ENCODE measurements around the gene SYNJ1. TPM values are rescaled to one million over a fixed set of nuclear protein-coding genes. Genes with fewer than 3 reads are reported as not detected.
A peak's percentile ranks its signal among the peaks of the same experiment; 100 is the strongest.
"Not testable (repeated sequence)": the region's sequence is repeated elsewhere in the genome, so short reads cannot be mapped to it uniquely, and the experiment has no call there.

SYNJ1 gene
- total RNA-seq, 1 donor from 2014 or later = 13.1 TPM

DNA sequence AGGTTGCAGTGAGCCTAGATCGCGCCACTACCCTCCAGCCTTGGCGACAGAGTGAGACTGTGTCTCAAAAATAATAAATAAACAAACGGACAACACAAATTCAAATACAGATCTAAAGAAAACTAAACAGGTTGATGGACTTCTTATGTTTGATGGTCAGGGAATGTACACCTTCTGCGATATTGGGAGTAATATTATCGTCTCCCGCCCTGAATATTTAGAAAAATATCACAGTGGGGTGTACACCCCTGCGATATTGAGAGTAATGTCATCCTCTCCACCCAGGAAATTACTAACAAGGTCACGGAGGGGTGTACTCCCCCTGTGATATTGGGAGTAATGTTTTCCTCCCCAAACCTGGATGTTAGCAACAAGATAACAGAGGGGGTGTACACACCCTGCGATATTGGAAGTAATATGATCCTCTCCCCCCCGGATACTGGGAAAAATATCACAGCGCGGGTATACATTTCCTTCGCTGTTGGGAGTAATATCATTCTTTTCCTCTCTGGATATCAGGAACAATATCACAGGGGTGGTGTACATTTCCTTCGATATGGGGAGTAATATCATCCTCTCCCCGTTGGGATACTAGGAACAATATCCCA is 114.3 kb downstream of the SYNJ1 start:
- no peak for DNase-seq (ENCODE audit: low read depth)

DNA sequence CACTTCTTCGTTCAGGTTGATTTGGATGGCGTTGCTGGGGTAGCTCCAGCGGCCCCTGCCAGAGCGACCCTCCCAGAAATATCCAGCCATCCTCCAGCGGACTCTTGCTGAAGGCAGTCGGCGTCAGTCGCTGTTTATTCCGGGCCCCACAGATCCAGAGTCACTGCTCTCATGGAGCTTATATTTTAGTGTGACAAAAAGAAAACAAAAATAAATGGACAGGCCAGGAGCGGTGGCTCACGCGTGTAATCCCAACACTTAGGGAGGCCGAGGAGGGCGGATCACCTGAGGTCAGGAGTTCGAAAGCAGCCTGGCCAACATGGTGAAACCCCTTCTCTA is 114.8 kb downstream of the SYNJ1 start:
- no peak for DNase-seq (ENCODE audit: low read depth)

- peak; percentile 91 for DNase-seq (ENCODE audit: low read depth)
Measured at GRCh38 chr21:32612075-32612998, 115.5 kb downstream of the SYNJ1 start, which contains the start of gene CFAP298. Gene CFAP298, minus strand, starts transcription at chr21:32612377. Its CDS starts 134 bp downstream, at chr21:32612243.

- no peak for DNase-seq (ENCODE audit: low read depth)
Measured at GRCh38 chr21:32611471-32611997, 116.3 kb downstream of the SYNJ1 start.

DNA sequence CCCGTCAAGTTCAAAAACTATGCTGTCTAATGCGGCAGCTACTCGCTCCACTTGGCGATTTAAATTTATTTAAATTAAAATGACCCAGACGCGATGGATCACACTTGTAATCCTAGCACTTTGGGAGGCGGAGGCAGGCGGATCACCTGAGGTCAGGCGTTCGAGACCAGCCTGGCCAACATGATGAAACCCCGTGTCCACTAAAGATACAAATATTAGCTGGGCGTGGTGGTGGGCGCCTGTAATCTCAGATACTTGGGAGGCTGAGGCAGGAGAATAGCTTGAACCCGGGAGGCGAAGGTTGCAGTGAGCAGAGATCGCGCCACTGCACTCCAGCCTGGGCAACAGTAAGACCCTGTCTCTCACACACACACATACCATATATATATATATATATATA is 116.9 kb downstream of the SYNJ1 start:
- not testable (repeated sequence) for DNase-seq (ENCODE audit: low read depth)

GRCh38 chr21:32608851-32609250 is 119.0 kb downstream of the SYNJ1 start:
- no peak for DNase-seq (ENCODE audit: low read depth)

DNA sequence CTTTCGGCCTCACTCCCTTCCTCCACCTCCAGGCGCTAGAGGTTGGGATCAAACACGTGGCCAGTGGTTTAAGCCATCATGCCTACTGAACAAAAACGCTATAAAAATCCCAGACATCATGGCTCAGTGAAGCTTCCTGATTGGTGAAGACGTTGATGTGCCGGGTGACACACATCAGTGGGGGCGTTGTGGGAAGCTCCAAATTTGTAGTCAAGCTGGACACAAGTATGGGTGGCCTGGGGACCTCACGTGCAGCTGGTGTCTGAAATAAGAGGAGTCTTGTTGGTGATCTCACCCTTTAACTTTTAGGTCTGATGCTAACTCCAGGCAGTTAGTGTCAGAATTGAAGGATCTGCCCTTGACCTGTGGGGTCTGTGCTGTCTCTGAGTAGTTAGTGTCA is 122.3 kb downstream of the SYNJ1 start:
- DNase-seq (ENCODE audit: low read depth) = no peak

- no peak for DNase-seq (ENCODE audit: low read depth)
Measured at GRCh38 chr21:32604464-32604863, 123.3 kb downstream of the SYNJ1 start.

- DNase-seq (ENCODE audit: low read depth) = no peak
Measured at GRCh38 chr21:32603131-32603530, 124.7 kb downstream of the SYNJ1 start.

DNA sequence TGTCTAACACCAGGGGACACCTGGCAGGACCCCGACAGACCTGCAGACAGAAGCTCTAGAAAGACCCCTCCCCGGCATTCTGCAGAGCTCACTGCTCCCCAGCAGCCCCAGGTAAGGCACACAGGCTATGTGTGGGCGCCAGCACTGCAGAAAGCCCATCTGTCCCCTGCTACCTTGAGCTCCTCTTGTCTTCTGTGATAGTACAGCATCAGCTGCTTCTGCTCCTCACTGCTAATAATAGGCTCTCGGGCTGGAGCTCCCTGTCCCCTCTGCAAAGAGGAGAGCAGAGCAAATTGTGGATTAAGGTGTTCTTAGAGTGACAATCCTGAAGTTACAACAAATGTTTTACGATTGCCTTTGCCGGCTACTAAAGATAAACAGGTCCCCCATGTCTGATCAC is 125.7 kb downstream of the SYNJ1 start:
- DNase-seq (ENCODE audit: low read depth) = no peak

DNA sequence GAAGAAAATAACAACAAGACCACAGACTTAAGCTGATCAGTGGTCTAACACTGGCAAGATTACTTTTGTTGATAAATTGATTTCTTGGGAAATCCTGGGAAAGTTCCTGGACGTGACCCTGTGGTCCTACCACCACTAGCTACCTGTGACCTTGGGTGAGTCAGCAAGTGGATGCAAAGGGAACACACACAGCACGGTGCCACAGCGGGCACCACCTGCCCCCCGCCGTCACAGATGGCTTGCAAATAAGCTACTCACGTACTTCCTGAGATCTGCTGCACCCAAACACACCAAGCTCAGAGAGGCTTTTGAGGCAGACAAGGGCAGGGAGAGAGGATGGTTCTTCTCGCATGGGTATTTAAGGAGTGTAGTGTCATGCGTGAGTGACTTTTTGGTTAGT is 128.3 kb downstream of the SYNJ1 start:
- DNase-seq (ENCODE audit: low read depth) = peak; percentile 24

- peak; percentile 48 for DNase-seq (ENCODE audit: low read depth)
Measured at GRCh38 chr21:32599091-32599490, 128.7 kb downstream of the SYNJ1 start.

DNA sequence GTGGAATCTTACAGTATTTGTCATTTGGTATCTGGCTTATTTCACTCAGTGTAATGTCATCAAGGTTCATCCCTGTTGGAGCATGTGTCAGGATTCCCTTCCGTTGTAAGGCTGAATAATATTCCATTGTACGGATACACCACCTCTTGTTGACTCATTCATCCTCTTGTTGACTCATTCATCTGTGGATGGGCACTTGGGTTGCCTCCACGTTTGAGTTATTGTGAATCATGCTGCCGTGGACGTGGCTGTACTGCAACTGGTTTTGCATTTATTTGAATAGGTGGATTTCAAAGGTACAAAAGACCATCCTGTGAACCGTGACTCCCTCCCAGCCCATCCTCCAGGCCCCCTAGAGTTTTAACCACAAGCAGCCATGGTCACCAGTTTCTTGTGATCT is 130.6 kb downstream of the SYNJ1 start:
- DNase-seq (ENCODE audit: low read depth) = peak; percentile 94

- no peak for DNase-seq (ENCODE audit: low read depth)
Measured at GRCh38 chr21:32595431-32595830, 132.4 kb downstream of the SYNJ1 start.

GRCh38 chr21:32593690-32594089 is 134.1 kb downstream of the SYNJ1 start:
- no peak for DNase-seq (ENCODE audit: low read depth)

DNA sequence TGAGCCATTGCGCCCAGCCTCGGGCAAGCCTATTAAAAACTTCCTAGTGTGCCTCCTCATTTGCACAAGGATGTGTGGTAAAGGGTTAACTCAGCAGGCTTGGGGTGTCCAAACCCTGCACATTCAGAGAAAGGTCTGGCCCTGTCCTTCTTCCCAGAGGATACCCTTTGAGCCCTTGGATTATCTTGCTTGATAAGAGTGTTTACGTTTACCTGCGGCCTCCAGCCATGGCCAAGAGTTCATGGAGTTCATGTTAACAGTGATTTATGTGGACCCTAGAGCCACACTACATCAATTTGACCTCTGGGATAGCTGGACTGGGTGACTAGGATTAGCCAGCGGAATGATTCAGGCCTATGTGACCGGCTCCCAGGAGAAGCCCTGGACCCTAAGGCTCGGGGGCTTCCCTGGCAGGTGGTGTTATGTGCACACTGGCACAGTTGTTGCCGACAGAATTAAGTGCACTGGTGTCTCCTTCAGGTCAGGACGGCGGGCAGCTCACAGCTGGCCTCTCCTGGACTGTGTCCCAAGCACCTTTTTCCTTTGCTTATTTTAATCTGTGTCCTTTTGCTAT is 134.8 kb downstream of the SYNJ1 start:
- no peak for DNase-seq (ENCODE audit: low read depth)

GRCh38 chr21:32590130-32590529 is 137.7 kb downstream of the SYNJ1 start:
- no peak for DNase-seq (ENCODE audit: low read depth)

DNA sequence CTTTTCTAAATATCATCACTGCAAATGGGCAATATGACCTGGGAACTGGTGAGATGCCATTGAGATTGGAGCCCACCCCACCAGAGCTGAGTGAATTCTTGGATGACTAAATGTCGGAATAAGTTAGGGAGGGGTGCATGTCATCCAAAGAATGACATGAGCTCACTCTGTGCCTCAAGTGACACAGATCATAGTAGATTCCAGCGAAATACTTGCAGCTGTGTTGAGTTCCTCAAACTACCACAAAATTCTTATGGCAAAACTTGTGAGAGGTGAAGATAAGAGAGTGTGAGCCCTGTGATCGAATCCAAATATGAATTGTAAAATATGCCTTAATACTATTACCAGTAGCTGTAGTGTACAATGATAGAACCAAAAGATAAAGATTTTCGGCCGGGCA is 140.2 kb downstream of the SYNJ1 start:
- no peak for DNase-seq (ENCODE audit: low read depth)

- no peak for DNase-seq (ENCODE audit: low read depth)
Measured at GRCh38 chr21:32587120-32587519, 140.7 kb downstream of the SYNJ1 start.

GRCh38 chr21:32585970-32586369 is 141.8 kb downstream of the SYNJ1 start:
- DNase-seq (ENCODE audit: low read depth) = no peak

DNA sequence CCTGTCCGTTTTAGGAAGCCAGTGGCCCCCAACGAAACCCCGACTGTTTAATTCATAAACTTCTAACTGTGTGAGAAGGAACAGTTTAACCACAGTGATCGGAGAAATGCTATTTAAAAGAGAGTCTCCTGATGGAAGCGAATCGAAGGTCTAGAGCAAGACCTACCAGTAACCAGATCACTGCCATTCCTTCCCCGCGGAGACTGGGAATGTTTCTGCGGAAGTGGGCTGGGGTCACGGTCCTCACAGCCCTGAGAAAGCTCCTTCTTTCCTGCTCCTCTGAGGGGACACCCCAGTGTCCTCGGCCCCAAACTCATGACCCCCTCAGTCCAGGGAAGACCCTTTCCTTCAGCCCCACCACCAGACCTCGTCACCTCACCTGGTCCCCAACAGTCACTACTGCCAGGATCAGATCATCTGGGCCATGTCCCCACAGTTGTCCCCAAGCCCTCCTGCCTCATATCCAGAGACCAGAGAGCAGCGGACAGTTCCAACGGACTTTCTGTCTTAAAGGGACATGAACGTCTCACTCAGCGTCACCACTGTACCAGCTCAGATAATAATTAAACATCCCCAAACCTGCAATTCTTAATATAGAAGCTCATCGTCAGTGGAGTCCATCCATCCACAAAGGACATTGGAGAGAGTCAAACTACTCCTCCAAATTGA is 142.6 kb downstream of the SYNJ1 start, which contains the start of gene TCP10L:
TCP10L (minus strand) TSS at position 482 of the 669 bp plus-strand sequence. CDS start 1,219 bp downstream, outside the sequence.
- DNase-seq (ENCODE audit: low read depth) = no peak

GRCh38 chr21:32584472-32584871 is 143.3 kb downstream of the SYNJ1 start:
- DNase-seq (ENCODE audit: low read depth) = no peak

All from renal cortical epithelial cell (primary cell).